Superior temporal gyrus (tissue), 1 donor: ENCODE data around the gene GSTP1.
"Not testable (repeated sequence)": the region's sequence is repeated elsewhere in the genome, so short reads cannot be mapped to it uniquely, and the experiment has no call there.

Experiments used
- DNase-seq: peaks from one replicate; pipeline ENCODE4 v3.0.0-alpha.2; 2016; ENCODE audit errors: extremely low spot score

GSTP1 gene

DNA sequence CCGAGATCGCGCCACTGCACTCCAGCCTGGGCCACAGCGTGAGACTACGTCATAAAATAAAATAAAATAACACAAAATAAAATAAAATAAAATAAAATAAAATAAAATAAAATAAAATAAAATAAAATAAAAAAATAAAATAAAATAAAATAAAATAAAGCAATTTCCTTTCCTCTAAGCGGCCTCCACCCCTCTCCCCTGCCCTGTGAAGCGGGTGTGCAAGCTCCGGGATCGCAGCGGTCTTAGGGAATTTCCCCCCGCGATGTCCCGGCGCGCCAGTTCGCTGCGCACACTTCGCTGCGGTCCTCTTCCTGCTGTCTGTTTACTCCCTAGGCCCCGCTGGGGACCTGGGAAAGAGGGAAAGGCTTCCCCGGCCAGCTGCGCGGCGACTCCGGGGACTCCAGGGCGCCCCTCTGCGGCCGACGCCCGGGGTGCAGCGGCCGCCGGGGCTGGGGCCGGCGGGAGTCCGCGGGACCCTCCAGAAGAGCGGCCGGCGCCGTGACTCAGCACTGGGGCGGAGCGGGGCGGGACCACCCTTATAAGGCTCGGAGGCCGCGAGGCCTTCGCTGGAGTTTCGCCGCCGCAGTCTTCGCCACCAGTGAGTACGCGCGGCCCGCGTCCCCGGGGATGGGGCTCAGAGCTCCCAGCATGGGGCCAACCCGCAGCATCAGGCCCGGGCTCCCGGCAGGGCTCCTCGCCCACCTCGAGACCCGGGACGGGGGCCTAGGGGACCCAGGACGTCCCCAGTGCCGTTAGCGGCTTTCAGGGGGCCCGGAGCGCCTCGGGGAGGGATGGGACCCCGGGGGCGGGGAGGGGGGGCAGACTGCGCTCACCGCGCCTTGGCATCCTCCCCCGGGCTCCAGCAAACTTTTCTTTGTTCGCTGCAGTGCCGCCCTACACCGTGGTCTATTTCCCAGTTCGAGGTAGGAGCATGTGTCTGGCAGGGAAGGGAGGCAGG lies at the start of gene GSTP1:
Gene GSTP1 (plus strand): TSS at position 566 of the 958 bp plus-strand sequence. CDS start 32 bp downstream, at position 598.
- DNase-seq = peak; percentile 89

DNA sequence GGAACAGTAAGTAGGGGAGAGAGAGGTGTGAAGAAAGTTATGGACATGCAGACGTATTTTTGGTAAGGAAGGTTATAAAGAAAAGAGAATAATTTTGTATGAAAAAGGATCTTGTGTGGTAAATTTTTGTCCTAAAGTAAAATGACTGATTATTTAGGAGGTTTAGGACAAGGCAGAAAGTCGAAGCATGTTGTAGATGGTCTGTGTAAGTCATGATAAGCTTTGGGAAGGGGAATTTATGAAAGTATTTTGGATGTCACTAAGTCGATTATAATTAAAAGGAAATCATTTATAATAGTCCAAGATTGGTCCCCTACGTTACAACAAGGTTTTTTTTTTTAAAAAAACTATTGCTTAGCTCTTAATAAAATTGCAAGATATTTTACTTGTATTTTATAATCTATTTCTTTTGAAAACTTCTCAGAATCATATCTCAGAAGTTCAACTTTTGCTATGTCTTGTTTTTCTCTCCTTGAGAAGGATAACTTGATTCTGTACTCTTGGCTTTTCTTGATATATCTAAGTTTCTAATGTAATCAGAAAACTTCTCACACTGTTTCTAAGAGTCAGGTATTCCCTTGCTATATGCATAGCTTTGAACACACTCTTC lies 49.4 kb upstream of the GSTP1 start:
- no peak for DNase-seq

DNA sequence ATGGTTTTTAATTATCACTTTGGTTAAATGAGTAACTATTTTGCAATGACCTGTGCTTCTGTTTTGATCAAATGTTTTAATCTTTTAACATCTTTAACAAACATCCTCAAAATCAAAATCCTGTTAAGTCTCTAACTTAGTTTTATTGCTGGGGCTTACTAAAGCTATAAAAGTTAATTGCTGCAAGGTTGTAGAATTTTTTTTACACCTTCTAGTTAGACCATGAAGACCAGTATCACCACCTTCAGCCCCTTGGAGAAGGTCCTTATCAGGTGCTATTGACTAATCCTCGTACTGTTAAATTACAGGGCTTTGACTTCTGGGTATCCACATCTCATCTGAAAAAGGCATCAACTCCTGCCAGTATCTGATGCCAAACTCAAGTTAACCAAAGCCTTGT lies 48.1 kb upstream of the GSTP1 start:
- no peak for DNase-seq

DNA sequence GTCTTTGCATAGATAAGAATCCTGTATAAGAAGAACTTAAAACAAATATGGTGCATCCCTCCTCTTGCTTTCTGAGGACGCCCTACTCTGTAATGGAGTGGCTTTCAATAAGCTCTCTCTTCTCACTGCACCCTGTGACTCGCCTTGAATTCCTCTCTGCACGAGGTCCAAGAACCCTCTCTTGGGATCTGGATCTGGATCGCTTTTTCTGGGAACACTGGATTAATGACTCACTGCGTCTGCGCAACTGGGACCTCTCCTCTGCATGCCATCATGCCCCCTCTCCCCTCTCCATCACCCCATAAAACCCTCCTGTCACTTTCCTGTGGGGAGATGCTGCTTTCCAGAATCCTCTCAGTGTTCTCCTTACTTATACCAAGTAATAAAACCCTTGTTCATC lies 45.3 kb upstream of the GSTP1 start:
- no peak for DNase-seq

DNA sequence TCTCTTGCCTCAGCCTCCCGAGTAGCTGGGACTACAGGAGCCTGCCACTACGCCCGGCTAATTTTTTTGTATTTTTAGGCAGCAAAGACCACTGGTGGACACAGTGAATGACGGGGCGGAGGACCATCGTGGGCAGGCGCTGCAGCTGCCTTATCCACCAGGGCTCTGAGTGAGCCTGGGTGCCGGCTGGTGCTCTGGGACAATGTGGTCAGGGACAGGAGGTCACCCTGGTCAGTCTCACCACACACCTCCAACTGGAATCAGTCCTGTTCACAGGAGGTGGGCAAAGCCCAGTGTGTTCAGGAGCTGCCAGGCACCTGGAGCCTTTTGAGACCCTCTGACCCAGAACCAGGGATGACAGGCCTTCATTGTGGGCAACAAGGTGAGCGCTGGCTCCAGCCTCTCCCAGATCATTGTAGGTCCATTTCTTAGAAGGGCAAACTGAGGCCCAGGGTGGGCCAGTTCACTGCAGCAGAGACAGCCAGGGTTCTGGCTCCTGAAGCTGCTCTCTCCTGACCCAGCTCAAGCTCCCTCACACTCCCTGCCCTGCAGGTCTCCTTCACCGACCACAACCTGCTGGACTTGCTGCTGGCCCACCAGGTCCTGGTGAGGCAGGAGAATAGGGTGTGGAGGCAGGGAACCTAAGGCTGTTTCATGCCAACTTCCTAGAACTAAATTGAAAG lies 44.6 kb upstream of the GSTP1 start:
- DNase-seq = no peak

DNA sequence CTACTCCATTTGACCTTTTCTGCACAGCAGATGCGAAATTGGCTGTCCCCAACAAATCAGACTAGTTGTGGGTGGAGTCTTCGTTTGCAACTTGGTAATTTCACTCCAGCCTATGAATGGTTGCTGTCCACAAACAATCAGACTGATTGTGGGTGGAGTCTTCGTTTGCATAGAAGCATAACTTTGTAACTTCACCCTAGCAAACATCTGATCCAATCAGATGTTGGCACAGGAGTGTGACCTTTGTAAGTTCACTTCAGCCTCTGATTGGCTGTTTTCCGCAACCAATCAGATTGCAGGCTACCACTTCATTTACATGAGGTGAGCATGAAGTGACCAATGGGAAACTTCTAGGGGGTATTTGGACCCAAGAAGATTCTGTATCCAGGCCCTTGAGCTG lies 44.1 kb upstream of the GSTP1 start:
- no peak for DNase-seq

DNA sequence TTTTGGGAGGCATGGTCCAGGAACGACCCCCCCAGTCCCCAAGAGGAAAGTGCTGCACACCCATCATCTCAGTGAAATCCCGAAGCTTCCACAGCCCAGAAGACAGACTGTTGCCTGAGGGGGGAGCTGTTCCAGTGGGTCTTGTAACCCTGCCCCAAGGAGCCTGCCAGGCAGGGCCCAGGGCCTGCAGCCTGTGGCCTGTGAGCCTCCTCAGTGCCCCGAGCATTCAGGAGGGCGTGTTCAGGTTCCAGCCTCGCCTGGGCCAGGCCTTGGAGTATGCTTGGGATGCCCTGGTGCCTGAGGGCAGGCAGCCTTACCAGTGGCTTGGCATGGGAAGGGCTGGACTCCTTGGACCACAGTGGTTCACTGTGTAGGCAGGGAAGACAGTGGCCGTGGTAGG lies 42.4 kb upstream of the GSTP1 start:
- DNase-seq = no peak

DNA sequence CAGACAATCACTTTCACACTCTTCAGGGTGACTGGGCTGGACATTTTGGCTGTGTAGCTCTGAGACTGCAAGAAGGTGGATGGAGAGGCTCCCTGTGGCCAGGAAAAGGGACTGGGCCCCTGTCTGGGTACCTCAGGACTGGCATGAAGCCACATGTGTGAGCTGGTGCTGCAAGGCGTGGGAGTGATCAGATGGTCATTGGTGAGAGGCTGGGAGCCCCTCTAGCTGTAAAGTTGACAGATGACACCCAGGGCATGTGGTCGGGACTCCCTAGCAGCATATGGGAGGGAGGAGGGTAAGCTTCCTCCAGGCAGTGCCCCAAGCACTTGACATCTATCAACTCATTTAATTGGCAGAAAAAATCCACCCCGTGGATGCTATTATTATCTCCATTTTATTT lies 41.4 kb upstream of the GSTP1 start:
- DNase-seq = no peak

DNA sequence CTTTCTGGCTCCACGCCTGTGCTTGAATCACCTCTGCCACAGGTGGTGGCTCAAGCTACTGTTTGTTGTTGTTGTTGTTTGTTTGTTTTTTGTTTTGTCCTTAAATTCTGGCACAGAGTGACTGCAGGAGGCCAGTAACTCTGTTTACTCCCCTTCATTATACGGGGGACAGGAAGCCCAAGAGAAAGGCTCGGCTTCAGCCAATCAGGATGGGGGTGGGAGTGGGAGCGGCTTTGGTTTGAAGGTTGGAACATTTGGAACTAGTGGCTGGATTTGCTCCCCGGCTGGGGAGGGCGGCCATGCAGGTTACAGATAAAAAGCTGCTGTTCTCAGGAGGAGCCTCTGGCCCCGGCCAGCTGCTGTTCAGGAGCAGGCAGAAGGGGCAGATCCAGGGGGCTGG lies 40.6 kb upstream of the GSTP1 start:
- DNase-seq = no peak

DNA sequence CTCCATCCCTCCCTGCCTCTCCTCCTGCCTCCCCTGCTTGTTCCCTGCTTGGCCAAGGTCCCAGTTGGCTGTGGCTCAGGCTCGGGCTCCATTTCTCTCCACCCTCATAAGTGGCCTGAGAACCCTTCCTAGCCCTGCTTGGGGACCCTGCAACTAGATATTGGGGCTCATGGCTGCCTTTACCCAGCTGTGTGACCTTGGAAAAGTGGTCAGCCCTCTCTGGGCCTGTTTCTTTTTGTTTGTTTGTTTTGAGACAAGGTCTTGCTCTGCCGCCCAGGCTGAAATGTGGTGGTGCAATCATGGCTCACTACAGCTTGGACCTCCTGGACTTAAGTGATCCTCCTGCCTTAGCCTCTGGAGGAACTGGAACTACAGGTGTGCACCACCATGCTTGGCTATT lies 40.0 kb upstream of the GSTP1 start:
- DNase-seq = no peak

DNA sequence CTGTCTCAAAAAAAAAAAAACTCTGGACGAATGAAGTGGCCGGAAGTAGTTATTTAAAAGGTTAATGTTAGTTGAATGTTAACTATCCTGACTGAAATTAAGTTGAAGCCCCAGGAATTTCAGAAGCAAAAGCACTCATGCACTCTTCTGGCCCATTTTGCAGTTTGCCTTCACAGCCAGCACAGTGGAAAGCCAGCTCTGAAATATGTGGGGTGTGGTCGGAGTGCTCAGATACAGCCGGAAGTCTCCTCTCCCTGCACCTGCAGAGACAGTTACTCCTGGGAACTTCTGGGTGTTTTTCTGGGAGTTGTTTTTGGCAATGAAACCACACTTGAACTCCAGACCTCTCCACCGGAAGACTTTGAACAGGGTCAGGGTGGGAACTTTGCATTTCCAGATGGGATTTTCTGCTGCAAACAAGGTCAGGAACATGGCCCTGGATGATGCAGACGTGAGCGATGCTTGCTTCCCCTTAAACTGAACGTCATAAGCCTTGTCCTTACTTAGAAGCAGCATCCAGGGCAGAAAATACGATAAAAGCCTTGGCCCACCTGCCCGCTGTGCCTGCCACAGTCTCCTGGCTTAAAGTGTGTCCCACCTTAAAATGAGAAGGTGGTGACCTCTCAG lies 38.9 kb upstream of the GSTP1 start:
- no peak for DNase-seq

DNA sequence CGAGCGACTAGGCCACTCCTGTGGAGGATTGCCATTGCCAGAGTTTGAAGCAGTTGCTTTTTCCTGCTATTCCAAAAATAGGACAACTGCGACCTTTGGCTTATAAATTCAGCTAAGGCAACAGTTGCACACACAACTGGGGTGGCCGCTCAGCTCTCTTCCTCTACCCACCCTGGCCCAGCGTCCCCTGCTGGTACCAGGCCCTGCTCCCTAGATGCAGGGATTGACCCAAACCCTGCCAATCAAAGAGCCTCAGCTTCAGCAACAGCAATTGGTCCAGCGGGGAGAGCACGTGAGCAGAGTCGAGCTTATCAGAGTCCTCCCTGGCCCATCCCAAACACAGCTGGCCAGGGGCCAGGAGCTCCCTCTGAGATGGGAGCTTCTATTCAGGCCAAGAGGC lies 38.3 kb upstream of the GSTP1 start:
- DNase-seq = no peak

DNA sequence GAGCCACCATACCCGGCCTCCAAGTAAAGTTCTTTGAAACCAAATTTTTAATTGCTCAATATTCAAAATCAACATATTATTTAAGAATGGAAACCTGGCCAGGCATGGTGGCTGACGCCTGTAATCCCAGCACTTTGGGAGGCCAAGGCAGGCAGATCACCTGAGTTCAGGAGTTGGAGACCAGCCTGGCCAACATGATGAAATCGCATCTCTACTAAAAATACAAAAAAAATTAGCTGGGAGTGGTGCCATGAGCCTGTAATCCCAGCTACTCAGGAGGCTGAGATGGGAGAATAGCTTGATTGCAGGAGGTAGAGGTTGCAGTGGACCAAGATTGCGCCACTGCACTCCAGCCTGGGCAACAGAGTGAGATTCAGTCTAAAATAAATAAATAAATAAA lies 35.5 kb upstream of the GSTP1 start:
- not testable (repeated sequence) for DNase-seq

DNA sequence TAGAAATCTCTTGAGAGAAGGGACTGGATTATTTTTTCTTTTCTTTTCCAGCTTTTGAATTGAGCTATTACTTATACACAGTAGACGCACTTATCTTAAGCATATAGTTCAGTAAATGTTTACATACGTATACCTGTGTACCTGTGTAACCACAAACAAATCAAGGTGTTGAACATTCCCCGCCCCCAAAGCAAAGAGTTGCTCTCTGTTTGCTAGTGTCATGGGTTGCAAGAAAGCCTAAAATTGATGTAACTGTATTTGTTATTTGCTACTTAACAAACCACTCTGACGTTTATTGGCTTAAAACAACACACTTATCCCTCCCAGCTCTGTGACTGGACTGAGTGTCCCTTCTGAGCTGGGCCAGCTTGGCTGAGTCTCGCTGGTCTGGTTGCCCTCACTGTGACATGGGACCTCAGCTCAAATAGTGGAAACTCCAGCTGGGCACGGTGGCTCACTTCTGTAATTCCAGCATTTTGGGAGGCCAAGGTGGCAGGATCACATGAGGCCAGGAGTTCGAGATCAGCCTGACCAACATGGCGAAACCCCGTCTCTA lies 35.0 kb upstream of the GSTP1 start:
- DNase-seq = no peak

DNA sequence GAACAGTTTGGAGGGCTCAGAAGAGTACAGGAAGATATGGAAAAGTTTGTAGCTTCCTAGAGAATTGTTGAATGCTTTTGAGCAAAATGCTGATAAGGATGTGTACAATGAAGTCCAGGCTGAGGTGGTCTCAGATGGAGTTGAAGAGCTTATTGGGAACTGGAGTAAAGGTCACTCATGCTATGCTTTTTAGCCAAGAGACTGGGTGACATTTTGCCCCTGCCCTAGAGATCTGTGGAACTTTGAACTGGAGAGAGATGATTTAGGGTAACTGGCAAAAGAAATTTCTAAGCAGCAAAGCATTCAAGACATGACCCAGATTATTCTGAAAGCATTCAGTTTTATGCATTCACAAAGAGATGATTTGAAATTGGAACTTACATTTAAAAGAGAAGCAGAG lies 32.5 kb upstream of the GSTP1 start:
- no peak for DNase-seq

DNA sequence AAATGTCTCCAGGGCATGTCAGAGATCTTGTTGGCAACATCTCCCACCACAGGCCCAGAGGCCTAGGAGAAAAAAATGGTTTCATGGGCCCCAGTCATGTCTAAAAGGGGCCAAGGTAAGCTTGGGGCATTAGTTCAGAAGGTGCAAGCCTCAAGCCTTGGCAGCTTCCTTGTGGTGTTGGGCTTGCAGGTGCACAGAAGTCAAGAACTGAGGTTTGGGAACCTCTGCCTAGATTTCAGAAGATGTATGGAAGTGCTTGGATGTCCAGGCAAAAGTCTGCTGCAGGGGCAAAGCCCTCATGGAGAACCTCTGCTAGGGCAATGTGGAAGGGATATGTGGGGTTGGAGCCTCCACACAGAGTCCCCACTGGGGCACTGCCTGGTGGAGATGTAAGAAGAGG lies 31.9 kb upstream of the GSTP1 start:
- not testable (repeated sequence) for DNase-seq

DNA sequence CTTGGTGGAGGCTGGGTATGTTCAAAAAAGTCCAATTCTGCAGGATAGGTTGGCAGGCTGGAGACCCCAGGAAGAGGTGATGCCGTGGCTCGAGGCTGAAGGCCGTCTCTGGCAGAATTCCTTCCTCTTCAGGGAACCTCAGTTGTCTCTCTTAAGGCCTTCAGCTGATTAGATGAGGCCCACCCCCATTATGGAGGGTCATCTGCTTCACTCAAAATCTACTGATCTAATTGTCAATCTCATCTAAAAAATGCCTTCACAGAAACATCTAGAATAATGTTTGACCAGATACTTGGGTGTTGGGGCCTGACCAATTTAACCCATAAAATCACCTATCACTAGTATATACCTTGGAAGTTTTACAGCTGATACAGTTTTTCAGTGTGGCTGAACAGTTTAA lies 27.4 kb upstream of the GSTP1 start:
- DNase-seq = no peak

DNA sequence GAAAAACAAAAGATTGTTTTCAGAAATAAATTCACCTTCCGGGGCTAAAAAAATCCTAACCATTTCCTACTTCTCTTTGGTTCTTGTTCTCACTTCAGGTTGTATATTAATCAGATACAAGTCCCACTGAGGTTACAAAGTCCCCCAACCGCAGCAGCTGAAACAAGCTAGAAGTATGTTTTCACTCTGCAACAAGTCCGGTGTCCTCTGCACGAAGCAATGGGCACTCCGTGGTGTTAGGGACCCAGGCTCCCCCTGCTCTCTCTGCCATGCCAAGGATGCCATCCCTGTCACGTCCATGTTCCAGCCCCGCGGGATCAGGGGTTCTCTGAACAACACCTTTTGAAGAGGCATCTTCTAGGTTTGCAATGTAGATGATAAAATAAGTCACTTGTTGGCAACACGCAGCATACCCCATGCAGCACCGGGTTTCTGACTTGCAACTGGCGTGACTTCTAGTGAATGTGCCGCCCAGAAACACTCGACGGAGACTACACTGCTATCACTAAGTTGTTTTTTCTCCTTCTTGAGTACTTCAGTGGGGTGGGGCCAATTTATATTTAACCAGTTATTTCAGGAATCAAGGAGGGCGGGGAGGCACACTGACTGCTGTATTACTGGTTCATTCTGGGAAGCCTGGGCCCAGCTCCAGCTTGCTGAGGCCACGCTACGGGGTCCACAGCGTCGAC lies 25.4 kb upstream of the GSTP1 start:
- no peak for DNase-seq

DNA sequence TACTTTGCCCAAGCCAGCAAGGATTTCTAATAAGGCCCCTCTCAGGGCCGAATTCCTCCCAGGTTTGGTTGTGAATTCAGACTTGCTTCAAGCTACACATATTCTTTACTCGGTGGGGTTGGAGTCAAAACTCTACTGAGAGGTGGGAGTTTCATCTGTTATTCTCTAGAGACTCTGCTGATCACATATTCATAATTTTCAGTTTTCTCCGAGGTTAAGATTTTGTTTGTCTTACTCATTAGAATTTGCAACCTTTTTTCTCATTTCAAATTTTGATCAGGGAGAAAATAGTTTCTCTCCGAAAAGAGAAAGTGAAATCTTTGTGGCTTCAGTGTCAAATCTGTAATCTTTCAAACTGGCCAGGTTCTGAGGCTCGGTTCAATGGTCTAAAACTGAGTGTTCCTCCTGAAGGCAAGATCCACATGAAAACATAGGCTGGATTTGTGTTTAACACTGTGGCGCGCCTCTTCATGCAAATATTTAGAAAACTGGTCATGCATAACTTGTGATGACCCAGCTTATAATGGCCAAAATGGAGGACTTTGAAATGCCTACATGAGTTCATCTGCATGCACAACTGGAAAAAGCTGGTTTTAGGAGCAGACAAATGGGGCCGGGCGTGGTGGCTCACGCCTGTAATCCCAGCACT lies 21.5 kb upstream of the GSTP1 start:
- DNase-seq = no peak

DNA sequence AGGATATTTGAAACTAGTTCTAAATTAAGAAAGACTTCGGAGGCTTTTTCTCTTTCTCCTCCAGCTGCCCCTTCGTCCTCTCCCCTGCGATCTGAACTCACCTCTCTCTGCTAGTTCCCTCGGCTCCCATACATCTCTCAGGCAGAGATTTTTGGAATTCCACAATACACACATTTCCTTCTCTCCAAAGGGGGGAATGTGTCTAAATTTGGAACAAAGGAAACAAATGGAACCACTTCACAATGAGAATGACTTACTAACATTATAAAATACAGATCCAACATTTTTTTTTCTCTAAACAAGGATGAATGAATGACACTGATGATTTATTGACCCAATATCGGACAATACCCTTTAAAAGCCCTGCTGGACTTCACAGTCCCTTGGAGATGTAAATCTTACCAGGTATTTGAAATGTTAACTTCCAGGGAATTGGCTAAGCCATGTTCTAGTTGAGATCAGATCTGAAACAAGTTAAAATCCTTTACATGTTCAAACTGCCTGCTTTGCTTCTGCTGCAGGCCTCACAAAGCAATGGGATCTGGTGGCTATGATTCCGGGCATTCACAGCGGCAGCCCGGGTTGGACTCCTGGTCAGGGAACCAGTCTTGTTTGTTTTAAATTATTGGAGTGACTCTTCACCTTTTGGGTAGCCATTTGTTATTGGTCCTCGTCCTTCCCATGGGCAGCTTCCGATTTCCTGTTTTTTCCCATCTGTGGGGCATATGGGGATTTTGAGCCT lies 20.5 kb upstream of the GSTP1 start:
- no peak for DNase-seq
